ENCODE measurements around the gene RSRC2. TPM values are rescaled to one million over a fixed set of nuclear protein-coding genes. Genes with fewer than 3 reads are reported as not detected.
"Not testable (repeated sequence)": the region's sequence is repeated elsewhere in the genome, so short reads cannot be mapped to it uniquely, and the experiment has no call there.

Gene RSRC2
- total RNA-seq, 1 experiment from 2014 or later, result 87.3 TPM

GRCh38 chr12:122499991-122500684, 26.6 kb downstream of the RSRC2 start:
- TSS peak; percentile 47 for BruUV-seq (replicated peaks)
- peak overlapping the region; percentile 79 for H3K27ac ChIP-seq (ENCODE audit: low read length)
- ATAC-seq (peak; percentile 39), DNase-seq (peak; percentile 70)
- no peaks in the 10 kb centered on the region for H3K27me3 ChIP-seq (ENCODE audit: low read length)
- no peaks in the 10 kb centered on the region for H4K20me1 ChIP-seq (ENCODE audit: low read length)
- POLR2A ChIA-PET (ENCODE audit: unreplicated experiment), result interaction anchor here (0.6 to 1.5 kb wide), 7 partner anchors 11 to 100 kb away, joined by 3 to 5 read pairs (median 3); partner anchors contain the start of genes KNTC1 and RSRC2
- intact Hi-C loops (cut with micrococcal nuclease), result no loop called here
- peaks cover 19% of the 10 kb centered on the region for H3K4me1 ChIP-seq (ENCODE audit: insufficient read depth, low read length)
- peaks cover 52% of the 10 kb centered on the region for H3K79me2 ChIP-seq (ENCODE audit: low read length)
- H2AFZ ChIP-seq (ENCODE audit: low read length), result peak overlapping the region; percentile 86
- no peaks in the 10 kb centered on the region for H3K9me2 ChIP-seq (replicated peaks; ENCODE audit: low read length)
- no peaks in the 10 kb centered on the region for H3K9me3 ChIP-seq (ENCODE audit: low read length)
- TF ChIP-seq EZH2phosphoT487 (IDR thresholded peaks at IDR 0.05; ENCODE audit: borderline replicate concordance, low read length), result no peak
- no peak for TF ChIP-seq EZH2 (IDR thresholded peaks at IDR 0.05; ENCODE audit: low read length, unreplicated experiment)
- no peak for TF ChIP-seq CTCF (conservative IDR thresholded peaks at IDR 0.05; ENCODE audit: low read depth, low read length)
- peaks cover 24% of the 10 kb centered on the region for H3F3A ChIP-seq (ENCODE audit: low read length, unreplicated experiment)
- H3K4me2 ChIP-seq (ENCODE audit: low read length), result peak overlapping the region; percentile 92
- H3K9ac ChIP-seq (ENCODE audit: low read length), result peak overlapping the region; percentile 90
- peak overlapping the region; percentile 83 for H3K4me3 ChIP-seq (ENCODE audit: low read length)
- H3K36me3 ChIP-seq (ENCODE audit: low read depth, low read length), result peaks cover 23% of the 10 kb centered on the region
- CTCF ChIA-PET, result interaction anchor here (1.5 kb wide), 1 partner anchor 101 kb away, joined by 8 read pairs; no protein-coding TSS in a partner anchor

DNA sequence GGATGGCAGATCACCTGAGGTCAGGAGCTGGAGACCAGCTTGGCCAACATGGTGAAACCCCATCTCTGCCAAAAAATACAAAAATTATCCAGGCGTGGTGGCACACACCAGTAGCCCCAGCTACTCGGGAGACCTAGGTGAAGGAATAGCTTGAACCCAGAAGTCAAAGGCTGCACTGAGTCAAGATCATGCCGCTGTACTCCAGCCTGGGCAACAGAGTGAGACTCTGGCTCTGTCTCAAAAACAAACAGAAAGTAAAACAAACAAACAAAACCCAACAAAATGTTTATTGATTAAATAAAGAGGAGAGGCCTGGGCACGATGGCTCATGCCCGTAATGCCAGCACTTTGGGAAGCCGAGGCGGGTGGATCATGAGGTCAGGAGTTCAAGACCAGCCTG, 31.5 kb downstream of the RSRC2 start:
- Histone ChIP-seq H3K27me3 (ENCODE audit: low read length) (no peaks in the 10 kb centered on the region), H3K27ac (ENCODE audit: low read length) (no peak overlapping the region), H3K4me1 (ENCODE audit: insufficient read depth, low read length) (peaks cover 13% of the 10 kb centered on the region), H3K79me2 (ENCODE audit: low read length) (peaks cover 61% of the 10 kb centered on the region), H3K4me3 (ENCODE audit: low read length) (no peak overlapping the region), H3K9me3 (ENCODE audit: low read length) (no peaks in the 10 kb centered on the region), H3K9ac (ENCODE audit: low read length) (no peak overlapping the region), H3F3A (ENCODE audit: low read length, unreplicated experiment) (no peaks in the 10 kb centered on the region), H2AFZ (ENCODE audit: low read length) (no peak overlapping the region), H3K4me2 (ENCODE audit: low read length) (no peak overlapping the region), H4K20me1 (ENCODE audit: low read length) (no peaks in the 10 kb centered on the region), H3K9me2 (replicated peaks; ENCODE audit: low read length) (no peaks in the 10 kb centered on the region), H3K36me3 (ENCODE audit: low read depth, low read length) (peaks cover 29% of the 10 kb centered on the region)
- POLR2A ChIA-PET (ENCODE audit: unreplicated experiment), result interaction anchor here (0.6 kb wide), 1 partner anchor 1128 kb away, joined by 4 read pairs; no protein-coding TSS in a partner anchor
- no peak for ATAC-seq
- CTCF ChIA-PET, result interaction anchor here (0.6 kb wide), 1 partner anchor 120 kb away, joined by 3 read pairs; no protein-coding TSS in a partner anchor
- no peak for DNase-seq
- intact Hi-C loops (cut with micrococcal nuclease), result no loop called here
- no TSS peak for BruUV-seq (replicated peaks)
- TF ChIP-seq EZH2phosphoT487 (IDR thresholded peaks at IDR 0.05; ENCODE audit: borderline replicate concordance, low read length), result no peak
- TF ChIP-seq EZH2 (IDR thresholded peaks at IDR 0.05; ENCODE audit: low read length, unreplicated experiment), result no peak
- no peak for TF ChIP-seq CTCF (conservative IDR thresholded peaks at IDR 0.05; ENCODE audit: low read depth, low read length)

- H3K27ac ChIP-seq (ENCODE audit: low read length); H3F3A ChIP-seq (ENCODE audit: low read length, unreplicated experiment); H3K4me3 ChIP-seq (ENCODE audit: low read length); H3K4me2 ChIP-seq (ENCODE audit: low read length); H3K9ac ChIP-seq (ENCODE audit: low read length); intact Hi-C loops (cut with micrococcal nuclease); BruUV-seq (replicated peaks); H3K9me3 ChIP-seq (ENCODE audit: low read length); ATAC-seq; H3K27me3 ChIP-seq (ENCODE audit: low read length); DNase-seq; POLR2A ChIA-PET (ENCODE audit: unreplicated experiment); CTCF ChIA-PET; H2AFZ ChIP-seq (ENCODE audit: low read length); H4K20me1 ChIP-seq (ENCODE audit: low read length); H3K4me1 ChIP-seq (ENCODE audit: insufficient read depth, low read length); H3K9me2 ChIP-seq (replicated peaks; ENCODE audit: low read length): not testable (repeated sequence)
- Histone ChIP-seq H3K36me3 (ENCODE audit: low read depth, low read length) (peaks cover 47% of the 10 kb centered on the region), H3K79me2 (ENCODE audit: low read length) (peaks cover 44% of the 10 kb centered on the region)
These were observed 33.5 kb downstream of the RSRC2 start for GRCh38 chr12:122493222-122493621.

Data from PC-3 (cell line).